DND-41 (cell line): ENCODE data around the gene AQP9.

Experiments
- EZH2 ChIP-seq: IDR thresholded peaks from 3 replicates; pipeline ENCODE4 v1.6.1; 2012; ENCODE audit warnings: borderline replicate concordance, low read depth, mild to moderate bottlenecking, moderate library complexity, low read length, inconsistent platforms; ENCODE audit not compliant: severe bottlenecking
- TF ChIP-seq, protein P1 (sequence below): IDR thresholded peaks from 2 replicates; pipeline ENCODE4 v1.5.1; 2012; ENCODE audit warnings: borderline replicate concordance, low read length, moderate library complexity, mild to moderate bottlenecking; ENCODE audit not compliant: poor library complexity, severe bottlenecking; ENCODE audit errors: extremely low read depth

DNA sequence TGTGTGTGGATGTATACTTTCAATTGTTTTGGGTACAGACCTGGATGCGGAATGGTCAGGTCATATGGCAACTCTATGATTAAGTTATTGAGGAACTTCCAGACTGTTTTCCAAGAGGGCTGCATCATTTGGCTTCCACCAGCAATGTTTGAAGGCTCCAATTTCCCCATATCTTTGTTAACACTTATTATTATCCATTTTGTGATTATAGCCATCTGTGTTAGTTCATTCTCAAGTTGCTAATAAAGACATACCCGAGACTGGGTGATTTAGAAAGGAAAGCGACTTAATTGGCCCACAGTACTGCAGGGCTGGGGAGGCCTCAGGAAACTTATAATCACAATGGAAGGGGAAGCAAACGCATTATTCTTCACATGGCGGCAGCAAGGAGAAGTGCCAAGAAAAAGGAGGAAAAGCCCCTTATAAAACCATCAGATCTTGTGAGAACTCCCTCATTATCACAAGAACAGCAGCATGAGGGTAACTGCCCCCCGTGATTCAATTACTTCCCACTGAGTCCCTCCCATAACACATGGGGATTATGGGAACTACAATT, 41.6 kb upstream of the AQP9 start:
- TF ChIP-seq, protein P1, sequence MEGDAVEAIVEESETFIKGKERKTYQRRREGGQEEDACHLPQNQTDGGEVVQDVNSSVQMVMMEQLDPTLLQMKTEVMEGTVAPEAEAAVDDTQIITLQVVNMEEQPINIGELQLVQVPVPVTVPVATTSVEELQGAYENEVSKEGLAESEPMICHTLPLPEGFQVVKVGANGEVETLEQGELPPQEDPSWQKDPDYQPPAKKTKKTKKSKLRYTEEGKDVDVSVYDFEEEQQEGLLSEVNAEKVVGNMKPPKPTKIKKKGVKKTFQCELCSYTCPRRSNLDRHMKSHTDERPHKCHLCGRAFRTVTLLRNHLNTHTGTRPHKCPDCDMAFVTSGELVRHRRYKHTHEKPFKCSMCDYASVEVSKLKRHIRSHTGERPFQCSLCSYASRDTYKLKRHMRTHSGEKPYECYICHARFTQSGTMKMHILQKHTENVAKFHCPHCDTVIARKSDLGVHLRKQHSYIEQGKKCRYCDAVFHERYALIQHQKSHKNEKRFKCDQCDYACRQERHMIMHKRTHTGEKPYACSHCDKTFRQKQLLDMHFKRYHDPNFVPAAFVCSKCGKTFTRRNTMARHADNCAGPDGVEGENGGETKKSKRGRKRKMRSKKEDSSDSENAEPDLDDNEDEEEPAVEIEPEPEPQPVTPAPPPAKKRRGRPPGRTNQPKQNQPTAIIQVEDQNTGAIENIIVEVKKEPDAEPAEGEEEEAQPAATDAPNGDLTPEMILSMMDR: no peak
- no peak for TF ChIP-seq EZH2
